Hepatocyte (in vitro differentiated cells): ENCODE results near the gene PIK3CG. TPM values are rescaled to one million over a fixed set of nuclear protein-coding genes. Genes with fewer than 3 reads are reported as not detected.

Experiments used
- DNase-seq: peaks from one replicate; pipeline ENCODE4 v3.0.0-alpha.2; 2016; ENCODE audit warnings: low spot score
- H2AFZ ChIP-seq: fragments of 200-600 bp; sonication (generic); 2 replicates; pipeline ENCODE4 v1.6.0; 2016; ENCODE audit warnings: antibody characterized with exemption, mild to moderate bottlenecking
- H3K27ac ChIP-seq: fragments of 200-600 bp; sonication (generic); 2 replicates; pipeline ENCODE4 v1.5.1; 2016; ENCODE audit warnings: mild to moderate bottlenecking
- H3K27me3 ChIP-seq: fragments of 200-600 bp; sonication (generic); 2 replicates; pipeline ENCODE4 v1.6.1; 2016
- H3K36me3 ChIP-seq: fragments of 200-600 bp; sonication (generic); replicated peaks from 2 replicates; pipeline ENCODE4 v1.5.1; 2016; ENCODE audit warnings: low read depth; ENCODE audit not compliant: insufficient read depth
- H3K4me1 ChIP-seq: fragments of 200-600 bp; sonication (generic); 2 replicates; pipeline ENCODE4 v1.5.1; 2016; ENCODE audit warnings: mild to moderate bottlenecking, moderate library complexity; ENCODE audit not compliant: insufficient read depth
- H3K4me2 ChIP-seq: fragments of 200-600 bp; sonication (generic); 2 replicates; pipeline ENCODE4 v1.6.0; 2016
- H3K4me3 ChIP-seq: fragments of 200-600 bp; sonication (generic); 2 replicates; pipeline ENCODE4 v1.5.1; 2016; ENCODE audit warnings: mild to moderate bottlenecking
- H3K79me2 ChIP-seq: fragments of 200-600 bp; sonication (generic); 2 replicates; pipeline ENCODE4 v1.6.0; 2017; ENCODE audit warnings: mild to moderate bottlenecking
- H3K9me2 ChIP-seq: fragments of 200-600 bp; sonication (generic); replicated peaks from 2 replicates; pipeline ENCODE4 v1.6.0; 2017; ENCODE audit warnings: mild to moderate bottlenecking; ENCODE audit not compliant: insufficient read depth
- H3K9me3 ChIP-seq: fragments of 200-600 bp; sonication (generic); 2 replicates; pipeline ENCODE4 v1.5.1; 2016; ENCODE audit warnings: low read depth, mild to moderate bottlenecking
- H4K20me1 ChIP-seq: fragments of 200-600 bp; sonication (generic); 2 replicates; pipeline ENCODE4 v1.6.0; 2016; ENCODE audit warnings: mild to moderate bottlenecking; ENCODE audit not compliant: insufficient read depth, poor library complexity, severe bottlenecking
- EZH2 ChIP-seq: fragments of 200-600 bp; sonication (generic); IDR thresholded peaks from 2 replicates; pipeline ENCODE4 v1.6.1; 2016; ENCODE audit warnings: antibody characterized with exemption, mild to moderate bottlenecking, borderline replicate concordance
- EZH2phosphoT487 ChIP-seq: fragments of 200-600 bp; sonication (generic); IDR thresholded peaks from one replicate; pipeline ENCODE4 v1.6.1; 2018; ENCODE audit warnings: antibody characterized with exemption, mild to moderate bottlenecking, low read depth, moderate library complexity; ENCODE audit not compliant: unreplicated experiment, severe bottlenecking
- WGBS: methylation state at CpG from one replicate; pipeline ENCODE4 v1.1.6; 2016; ENCODE audit warnings: low lambda C conversion rate; ENCODE audit errors: missing lambda C conversion rate; 5-methylcytosine and 5-hydroxymethylcytosine counted together
- polyA plus RNA-seq: library from polyadenylated mRNA; unstranded; fragments of >200 nt; fragmentation: Nextera tagmentation; extraction: Ambion mirVana; gene quantifications from 2 replicates; pipeline ENCODE4 v1.2.1, GENCODE V29; 2016
- total RNA-seq: library from RNA; depleted of rRNA; stranded (reverse); fragments of >200 nt; gene quantifications from 2 replicates; pipeline ENCODE4 v1.2.3, GENCODE V29; 2014
- TF ChIP-seq, protein P1 (sequence below): fragments of 200-600 bp; sonication (generic); IDR thresholded peaks from 2 replicates; pipeline ENCODE4 v1.5.1; 2016; ENCODE audit warnings: antibody characterized with exemption, mild to moderate bottlenecking; ENCODE audit not compliant: poor library complexity

Gene PIK3CG
- total and polyA plus RNA-seq, 2 experiments from 2014 or later: 0.03 to 0.25 TPM

DNA sequence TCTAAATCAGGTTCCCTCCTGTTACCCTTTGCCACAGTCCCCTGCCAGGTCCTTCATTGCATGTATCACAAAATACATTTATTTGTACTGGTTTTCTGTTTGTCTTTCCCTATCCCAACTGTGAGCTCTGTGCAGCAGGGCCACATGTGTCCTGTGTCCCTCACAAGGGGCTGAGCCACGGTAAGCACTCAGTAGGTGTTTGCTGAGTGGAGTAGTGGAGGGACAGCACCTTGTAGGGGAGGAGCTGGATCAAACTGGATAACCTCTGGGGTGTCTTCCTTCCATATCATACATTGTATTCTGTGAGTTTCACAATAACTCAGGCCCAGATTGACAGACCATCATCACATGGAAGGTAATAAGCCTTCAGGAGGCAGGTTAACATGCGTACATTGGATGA, 25.9 kb downstream of the PIK3CG start:
- 92% methylated on average over 2 of the region's 2 CpGs for WGBS
- Histone ChIP-seq H3K27me3 (no peaks in the 10 kb centered on the region), H3K4me1 (no peaks in the 10 kb centered on the region), H3K9me2 (no peaks in the 10 kb centered on the region), H3K36me3 (no peaks in the 10 kb centered on the region), H3K4me3 (no peak overlapping the region), H2AFZ (no peak overlapping the region), H4K20me1 (no peaks in the 10 kb centered on the region), H3K79me2 (no peaks in the 10 kb centered on the region), H3K27ac (no peak overlapping the region), H3K4me2 (no peak overlapping the region), H3K9me3 (no peaks in the 10 kb centered on the region)
- no peak for DNase-seq
- no peak for TF ChIP-seq EZH2phosphoT487
- TF ChIP-seq, protein P1, sequence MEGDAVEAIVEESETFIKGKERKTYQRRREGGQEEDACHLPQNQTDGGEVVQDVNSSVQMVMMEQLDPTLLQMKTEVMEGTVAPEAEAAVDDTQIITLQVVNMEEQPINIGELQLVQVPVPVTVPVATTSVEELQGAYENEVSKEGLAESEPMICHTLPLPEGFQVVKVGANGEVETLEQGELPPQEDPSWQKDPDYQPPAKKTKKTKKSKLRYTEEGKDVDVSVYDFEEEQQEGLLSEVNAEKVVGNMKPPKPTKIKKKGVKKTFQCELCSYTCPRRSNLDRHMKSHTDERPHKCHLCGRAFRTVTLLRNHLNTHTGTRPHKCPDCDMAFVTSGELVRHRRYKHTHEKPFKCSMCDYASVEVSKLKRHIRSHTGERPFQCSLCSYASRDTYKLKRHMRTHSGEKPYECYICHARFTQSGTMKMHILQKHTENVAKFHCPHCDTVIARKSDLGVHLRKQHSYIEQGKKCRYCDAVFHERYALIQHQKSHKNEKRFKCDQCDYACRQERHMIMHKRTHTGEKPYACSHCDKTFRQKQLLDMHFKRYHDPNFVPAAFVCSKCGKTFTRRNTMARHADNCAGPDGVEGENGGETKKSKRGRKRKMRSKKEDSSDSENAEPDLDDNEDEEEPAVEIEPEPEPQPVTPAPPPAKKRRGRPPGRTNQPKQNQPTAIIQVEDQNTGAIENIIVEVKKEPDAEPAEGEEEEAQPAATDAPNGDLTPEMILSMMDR: no peak
- TF ChIP-seq EZH2: no peak

- TF ChIP-seq EZH2phosphoT487: no peak
- TF ChIP-seq, protein P1: peak; percentile 2
- no peaks in the 10 kb centered on the region for H3K27me3 ChIP-seq
- H3K9me2 ChIP-seq: no peaks in the 10 kb centered on the region
- H4K20me1 ChIP-seq: no peaks in the 10 kb centered on the region
- no peak overlapping the region for H3K27ac ChIP-seq
- H3K4me3 ChIP-seq: no peak overlapping the region
- no peaks in the 10 kb centered on the region for H3K79me2 ChIP-seq
- no peaks in the 10 kb centered on the region for H3K4me1 ChIP-seq
- H2AFZ ChIP-seq: no peak overlapping the region
- WGBS: 81% methylated on average over 8 of the region's 8 CpGs
- no peak overlapping the region for H3K4me2 ChIP-seq
- H3K36me3 ChIP-seq: no peaks in the 10 kb centered on the region
- no peaks in the 10 kb centered on the region for H3K9me3 ChIP-seq
- DNase-seq: no peak
Observed at GRCh38 chr7:106891548-106892410, 26.7 kb downstream of the PIK3CG start.

GRCh38 chr7:106893591-106893990, 28.5 kb downstream of the PIK3CG start:
- H3K4me3 ChIP-seq: no peak overlapping the region
- no peaks in the 10 kb centered on the region for H3K9me2 ChIP-seq
- no peaks in the 10 kb centered on the region for H4K20me1 ChIP-seq
- no peak overlapping the region for H2AFZ ChIP-seq
- no peaks in the 10 kb centered on the region for H3K36me3 ChIP-seq
- H3K27ac ChIP-seq: no peak overlapping the region
- WGBS: 83% methylated on average over 2 of the region's 2 CpGs
- TF ChIP-seq, protein P1: no peak
- TF ChIP-seq EZH2phosphoT487: no peak
- TF ChIP-seq EZH2: no peak
- no peaks in the 10 kb centered on the region for H3K79me2 ChIP-seq
- no peak overlapping the region for H3K4me2 ChIP-seq
- H3K27me3 ChIP-seq: no peaks in the 10 kb centered on the region
- no peaks in the 10 kb centered on the region for H3K9me3 ChIP-seq
- DNase-seq: no peak
- H3K4me1 ChIP-seq: no peaks in the 10 kb centered on the region
